MM.1S (cell line): ENCODE results near the gene ST6GALNAC6.

Experiments used
- DNase-seq: peaks from one replicate; pipeline ENCODE4 v3.0.0-alpha.2; 2015
- H2AFZ ChIP-seq: fragments of 300-600 bp; sonication (generic); 2 replicates; pipeline ENCODE4 v1.6.0; 2016; ENCODE audit warnings: antibody characterized with exemption, low read length
- H3F3A ChIP-seq: fragments of 300-600 bp; sonication (generic); 2 replicates; pipeline ENCODE4 v1.6.1; 2016; ENCODE audit warnings: mild to moderate bottlenecking, antibody characterized with exemption, low read length, moderate library complexity, mixed read lengths; ENCODE audit not compliant: insufficient read depth
- H3K27ac ChIP-seq: fragments of 300-600 bp; sonication (generic); 2 replicates; pipeline ENCODE4 v1.5.1; 2016; ENCODE audit warnings: mild to moderate bottlenecking, low read length
- H3K27me3 ChIP-seq: fragments of 300-600 bp; sonication (generic); replicated peaks from 2 replicates; pipeline ENCODE4 v1.6.0; 2016; ENCODE audit warnings: low read length; ENCODE audit not compliant: insufficient read depth
- H3K36me3 ChIP-seq: fragments of 300-600 bp; sonication (generic); replicated peaks from 2 replicates; pipeline ENCODE4 v1.6.1; 2016; ENCODE audit warnings: mild to moderate bottlenecking, low read length, mixed read lengths; ENCODE audit not compliant: insufficient read depth
- H3K4me1 ChIP-seq: fragments of 300-600 bp; sonication (generic); 2 replicates; pipeline ENCODE4 v1.6.1; 2016; ENCODE audit warnings: low read length, mixed read lengths
- H3K4me2 ChIP-seq: fragments of 300-600 bp; sonication (generic); 2 replicates; pipeline ENCODE4 v1.6.0; 2016; ENCODE audit warnings: low read depth, low read length
- H3K4me3 ChIP-seq: fragments of 300-600 bp; sonication (generic); 2 replicates; pipeline ENCODE4 v1.5.1; 2016; ENCODE audit warnings: low read length, mixed read lengths
- H3K79me2 ChIP-seq: fragments of 300-600 bp; sonication (generic); 2 replicates; pipeline ENCODE4 v1.6.1; 2016; ENCODE audit warnings: mixed run types, low read length, mixed read lengths
- H3K9ac ChIP-seq: fragments of 300-600 bp; sonication (generic); 2 replicates; pipeline ENCODE4 v1.6.1; 2016; ENCODE audit warnings: low read length, mixed read lengths
- H3K9me2 ChIP-seq: fragments of 300-600 bp; sonication (generic); replicated peaks from 2 replicates; pipeline ENCODE4 v1.6.1; 2016; ENCODE audit warnings: mild to moderate bottlenecking, low read length, mixed read lengths; ENCODE audit not compliant: insufficient read depth
- H3K9me3 ChIP-seq: fragments of 300-600 bp; sonication (generic); replicated peaks from 2 replicates; pipeline ENCODE4 v1.6.1; 2016; ENCODE audit warnings: mild to moderate bottlenecking, low read length, mixed read lengths; ENCODE audit not compliant: insufficient read depth
- H4K20me1 ChIP-seq: fragments of 300-600 bp; sonication (generic); 2 replicates; pipeline ENCODE4 v1.6.1; 2016; ENCODE audit warnings: mild to moderate bottlenecking, low read length, moderate library complexity, mixed read lengths; ENCODE audit not compliant: insufficient read depth
- CTCF ChIP-seq: fragments of 300-600 bp; sonication (generic); IDR thresholded peaks from 2 replicates; pipeline ENCODE4 v1.5.1; 2016; ENCODE audit warnings: antibody characterized with exemption, low read length, mixed read lengths
- EZH2 ChIP-seq: fragments of 300-600 bp; sonication (generic); optimal IDR thresholded peaks from 2 replicates; pipeline ENCODE3; 2017; ENCODE audit warnings: low read depth, mild to moderate bottlenecking, antibody characterized with exemption, low read length, mixed read lengths
- EZH2phosphoT487 ChIP-seq: fragments of 300-600 bp; sonication (generic); IDR thresholded peaks from 2 replicates; pipeline ENCODE4 v1.6.1; 2018; ENCODE audit warnings: antibody characterized with exemption, low read length

ST6GALNAC6 gene

DNA sequence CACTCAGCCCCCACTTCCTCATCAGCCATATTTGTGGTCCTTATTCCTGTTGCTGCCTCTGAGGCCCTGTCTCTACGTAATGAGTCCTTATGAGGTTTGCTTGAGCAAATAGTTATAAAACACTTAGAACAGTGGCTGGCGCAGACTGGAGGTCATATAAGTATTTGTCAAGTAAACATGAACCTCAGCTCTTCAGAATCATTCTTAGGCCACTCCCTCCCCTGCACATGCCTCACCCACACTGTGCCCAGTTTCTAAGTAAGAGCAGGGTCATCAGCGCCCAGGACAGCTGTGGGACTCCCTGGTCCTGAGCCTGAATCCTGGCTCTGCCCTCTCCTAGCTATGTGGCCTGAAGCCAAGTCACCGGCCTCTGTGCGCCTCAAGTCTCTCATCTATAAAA, 13.5 kb upstream of the ST6GALNAC6 start:
- no peak overlapping the region for H3K4me3 ChIP-seq
- peaks cover 18% of the 10 kb centered on the region for H3K36me3 ChIP-seq
- no peak overlapping the region for H2AFZ ChIP-seq
- peaks cover 71% of the 10 kb centered on the region for H3K79me2 ChIP-seq
- no peak for TF ChIP-seq CTCF
- no peaks in the 10 kb centered on the region for H3K9me3 ChIP-seq
- peak overlapping the region; percentile 43; the same call in 1 of the 2 replicates for H3K4me2 ChIP-seq
- H3K4me1 ChIP-seq, result peaks cover 40% of the 10 kb centered on the region
- H3F3A ChIP-seq, result peaks cover 30% of the 10 kb centered on the region
- H3K9me2 ChIP-seq, result no peaks in the 10 kb centered on the region
- H4K20me1 ChIP-seq, result no peaks in the 10 kb centered on the region
- no peaks in the 10 kb centered on the region for H3K27me3 ChIP-seq
- no peak overlapping the region for H3K9ac ChIP-seq
- no peak for DNase-seq
- peak overlapping the region; percentile 90; the same call in 1 of the 2 replicates for H3K27ac ChIP-seq

- H3K4me1 ChIP-seq, result peaks cover 34% of the 10 kb centered on the region
Observed at GRCh38 chr9:127912296-127912695, 12.9 kb upstream of the ST6GALNAC6 start.

DNA sequence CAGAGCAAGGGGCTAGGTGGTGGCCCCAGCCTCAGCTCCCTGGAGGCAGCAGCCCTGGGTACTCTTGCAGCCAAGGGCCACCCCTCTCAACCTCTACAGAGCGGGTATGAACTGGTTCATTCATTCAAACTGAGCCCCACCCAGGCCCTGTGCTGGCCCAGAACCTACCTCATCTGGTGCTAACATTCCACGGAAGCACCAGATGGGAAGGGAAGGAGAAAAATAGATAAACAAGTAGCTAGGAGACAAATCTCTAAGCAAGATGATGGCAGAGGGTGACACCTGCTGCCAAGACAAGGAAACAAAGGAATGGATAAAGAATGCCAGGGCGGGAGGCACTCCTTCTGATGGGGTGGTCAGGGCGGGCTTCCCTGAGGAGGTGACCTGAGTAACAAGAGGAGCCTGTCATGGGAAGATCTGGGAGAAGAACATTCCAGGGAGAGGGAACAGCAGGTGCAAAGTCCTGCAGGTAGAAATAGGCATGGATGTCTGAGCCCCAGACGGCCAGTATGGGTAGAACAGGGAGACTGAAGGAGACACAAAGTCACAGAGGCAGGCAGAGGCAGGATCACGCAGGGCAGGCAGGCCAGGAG, 11.3 kb upstream of the ST6GALNAC6 start:
- H2AFZ ChIP-seq, result no peak overlapping the region
- H3K4me2 ChIP-seq, result peak overlapping the region; percentile 43; the same call in 1 of the 2 replicates
- H3K4me1 ChIP-seq, result peaks cover 32% of the 10 kb centered on the region
- no peaks in the 10 kb centered on the region for H3K27me3 ChIP-seq
- H3K27ac ChIP-seq, result peak overlapping the region; percentile 90
- peaks cover 24% of the 10 kb centered on the region for H3F3A ChIP-seq
- H3K9ac ChIP-seq, result peak overlapping the region; percentile 65
- H3K79me2 ChIP-seq, result peaks cover 61% of the 10 kb centered on the region
- H3K9me3 ChIP-seq, result no peaks in the 10 kb centered on the region
- TF ChIP-seq EZH2 (no peak), EZH2phosphoT487 (no peak), CTCF (peak; percentile 17)
- no peaks in the 10 kb centered on the region for H4K20me1 ChIP-seq
- H3K9me2 ChIP-seq, result no peaks in the 10 kb centered on the region
- H3K4me3 ChIP-seq, result no peak overlapping the region
- no peak for DNase-seq
- peaks cover 18% of the 10 kb centered on the region for H3K36me3 ChIP-seq

More at GRCh38 chr9:127912296-127912695, 12.9 kb upstream of the ST6GALNAC6 start:
- Histone ChIP-seq H3K9me2 (no peaks in the 10 kb centered on the region), H3K79me2 (peaks cover 71% of the 10 kb centered on the region), H4K20me1 (no peaks in the 10 kb centered on the region), H2AFZ (no peak overlapping the region), H3F3A (peaks cover 26% of the 10 kb centered on the region), H3K4me2 (peak overlapping the region; percentile 43), H3K36me3 (peaks cover 18% of the 10 kb centered on the region), H3K27me3 (no peaks in the 10 kb centered on the region), H3K4me3 (peak overlapping the region; percentile 19; the same call in 1 of the 2 replicates), H3K9me3 (no peaks in the 10 kb centered on the region), H3K9ac (peak overlapping the region; percentile 65), H3K27ac (peak overlapping the region; percentile 90; the same call in 1 of the 2 replicates)
- no peak for DNase-seq
- TF ChIP-seq EZH2phosphoT487, result no peak
- no peak for TF ChIP-seq CTCF
- no peak for TF ChIP-seq EZH2
